CD8-positive, alpha-beta memory T cell (primary cell): ENCODE measurements around the gene SLC7A7. TPM values are rescaled to one million over a fixed set of nuclear protein-coding genes. Genes with fewer than 3 reads are reported as not detected.
"Not testable (repeated sequence)": the region's sequence is repeated elsewhere in the genome, so short reads cannot be mapped to it uniquely, and the experiment has no call there.

Experiments used
- CTCF ChIA-PET: fragments of 350-600 bp; sonication (Branson Sonifier 250); formaldehyde crosslinking; loops from one replicate; lab custom pipeline; 2021; ENCODE audit warnings: antibody characterized with exemption; lab: Charles Lee
- POLR2A ChIA-PET: fragments of 350-600 bp; sonication (Branson Sonifier 250); formaldehyde crosslinking; loops from one replicate; lab custom pipeline; 2021; ENCODE audit warnings: antibody characterized with exemption; lab: Charles Lee
- DNase-seq, 5 donors: peaks; one replicate each; pipeline versions ENCODE4 v3.0.0 to v3.0.0-alpha.2; 2020 to 2022; ENCODE audit warnings: mixed read lengths in 1 of 5
- H3K27ac ChIP-seq: one replicate; pipeline ENCODE4 v1.7.0; 2013; ENCODE audit warnings: low read depth, mild to moderate bottlenecking, low read length, moderate library complexity
- H3K27me3 ChIP-seq: 2 replicates; pipeline ENCODE4 v1.7.0; 2013; ENCODE audit warnings: low read length, mild to moderate bottlenecking; ENCODE audit not compliant: insufficient read depth, poor library complexity, severe bottlenecking
- H3K36me3 ChIP-seq: 2 replicates; pipeline ENCODE4 v1.7.0; 2013; ENCODE audit warnings: mild to moderate bottlenecking, low read length, moderate library complexity; ENCODE audit not compliant: insufficient read depth
- H3K4me1 ChIP-seq: 2 replicates; pipeline ENCODE4 v1.7.0; 2013; ENCODE audit warnings: mild to moderate bottlenecking, low read length, moderate library complexity; ENCODE audit not compliant: insufficient read depth
- H3K4me3 ChIP-seq: 2 replicates; pipeline ENCODE4 v1.7.0; 2013; ENCODE audit warnings: mild to moderate bottlenecking, low read length
- H3K9me3 ChIP-seq: 2 replicates; pipeline ENCODE4 v1.7.0; 2013; ENCODE audit warnings: mild to moderate bottlenecking, low read length
- H3K27ac Mint-ChIP-seq, 8 donors: one replicate each; pipeline ENCODE4 v1.8.0; 2020 to 2021; ENCODE audit warnings: mixed read lengths in 8 of 8, mild to moderate bottlenecking in 6 of 8, inconsistent platforms in 3 of 8, moderate library complexity in 3 of 8
- H3K27me3 Mint-ChIP-seq, 2 donors: one replicate each; pipeline ENCODE4 v1.8.0; 2020 to 2021; ENCODE audit warnings: mixed read lengths in 2 of 2, mild to moderate bottlenecking in 1 of 2, moderate library complexity in 1 of 2
- H3K36me3 Mint-ChIP-seq, 3 donors: one replicate each; pipeline ENCODE4 v1.8.0; 2020 to 2021; ENCODE audit warnings: mixed read lengths in 3 of 3, inconsistent platforms in 1 of 3, mild to moderate bottlenecking in 1 of 3
- H3K4me1 Mint-ChIP-seq, 3 donors: one replicate each; pipeline ENCODE4 v1.8.0; 2020 to 2021; ENCODE audit warnings: mixed read lengths in 3 of 3, inconsistent platforms in 1 of 3, mild to moderate bottlenecking in 1 of 3
- H3K4me3 Mint-ChIP-seq, 7 donors: one replicate each; pipeline ENCODE4 v1.8.0; 2020 to 2021; ENCODE audit warnings: mixed read lengths in 7 of 7, mild to moderate bottlenecking in 6 of 7, moderate library complexity in 4 of 7, inconsistent platforms in 2 of 7
- H3K9me3 Mint-ChIP-seq, 5 donors: one replicate each; pipeline ENCODE4 v1.8.0; 2020 to 2022; ENCODE audit warnings: mixed read lengths in 5 of 5, mild to moderate bottlenecking in 3 of 5, moderate library complexity in 2 of 5, inconsistent platforms in 1 of 5
- polyA plus RNA-seq: library from polyadenylated mRNA; unstranded; fragments of 300-500 nt; fragmentation: Illumina TruSeq; gene quantifications from one replicate; pipeline ENCODE4 v1.2.3, GENCODE V29; 2021
- total RNA-seq, 2 experiments: library from RNA; stranded (reverse); gene quantifications; one replicate each; pipeline ENCODE4 v1.2.3, GENCODE V29; 2021

Gene SLC7A7
- total and polyA plus RNA-seq, 3 experiments from 2014 or later, result 0.70 to 0.75 TPM; not detected in 1

- Histone ChIP-seq H3K4me1 (no peaks in the 10 kb centered on the region), H3K36me3 (no peaks in the 10 kb centered on the region), H3K27me3 (no peaks in the 10 kb centered on the region), H3K9me3 (no peaks in the 10 kb centered on the region), H3K4me3 (no peak overlapping the region), H3K27ac (no peak overlapping the region)
- peak overlapping the region in 1 of 8 donors; percentile 28 for H3K27ac Mint-ChIP-seq
- no peak for DNase-seq
- POLR2A ChIA-PET, result no interaction called here
- H3K9me3 Mint-ChIP-seq, result no peaks in the 10 kb centered on the region
- H3K4me3 Mint-ChIP-seq, result no peak overlapping the region
- peaks cover 18 to 42% of the 10 kb centered on the region in 2 donors for H3K27me3 Mint-ChIP-seq
- H3K4me1 Mint-ChIP-seq, result no peaks in the 10 kb centered on the region
- CTCF ChIA-PET, result no interaction called here
- H3K36me3 Mint-ChIP-seq, result peaks cover 0 to 2% (median 0%) of the 10 kb centered on the region in 3 donors
Measured at GRCh38 chr14:22793976-22794375, 21.3 kb downstream of the SLC7A7 start.

DNA sequence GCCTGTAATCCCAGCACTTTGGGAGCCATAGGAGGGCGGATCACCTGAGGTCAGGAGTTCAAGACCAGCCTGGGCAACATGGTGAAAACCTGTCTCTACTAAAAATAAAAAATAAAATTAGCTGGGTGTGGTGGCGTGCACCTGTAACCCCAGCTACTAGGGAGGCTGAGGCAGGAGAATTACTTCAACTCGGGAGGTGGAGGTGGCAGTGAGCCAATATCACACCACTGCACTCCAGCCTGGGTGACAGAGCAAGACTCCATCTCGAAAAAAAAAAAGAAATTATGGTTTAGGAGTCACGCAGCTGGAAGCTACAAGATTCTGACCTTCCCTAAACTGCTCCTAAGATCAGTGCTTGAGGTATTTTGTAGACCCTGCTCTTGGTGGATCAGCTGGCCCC, 21.7 kb downstream of the SLC7A7 start:
- H3K4me3 Mint-ChIP-seq, H3K36me3 Mint-ChIP-seq, H3K4me3 ChIP-seq, POLR2A ChIA-PET, DNase-seq, H3K4me1 ChIP-seq, H3K36me3 ChIP-seq, H3K9me3 ChIP-seq, H3K27ac ChIP-seq, CTCF ChIA-PET, H3K27me3 ChIP-seq, H3K4me1 Mint-ChIP-seq, H3K9me3 Mint-ChIP-seq, H3K27ac Mint-ChIP-seq: not testable (repeated sequence)
- peaks cover 13 to 37% of the 10 kb centered on the region in 2 donors for H3K27me3 Mint-ChIP-seq

DNA sequence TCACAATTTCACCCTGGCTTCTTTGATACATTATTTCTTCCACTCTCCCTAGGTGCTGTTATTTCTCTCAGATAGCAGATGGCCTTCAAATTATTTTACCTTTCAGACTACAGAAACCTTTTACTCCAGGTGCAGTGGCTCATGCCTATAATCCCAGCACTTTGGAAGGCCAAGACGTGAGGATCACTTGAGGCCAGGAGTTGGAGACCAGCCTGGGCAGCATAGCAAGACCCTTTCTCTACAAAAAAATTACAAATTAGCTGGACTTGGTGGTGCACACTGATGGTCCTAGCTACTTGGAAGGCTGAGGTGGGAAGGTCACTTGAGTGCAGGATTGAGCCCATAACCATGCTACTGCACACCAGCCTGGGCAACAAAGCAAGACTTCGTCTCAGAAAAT, 23.1 kb downstream of the SLC7A7 start:
- H3K4me3 ChIP-seq, result no peak overlapping the region
- Mint-ChIP-seq H3K27me3 (peaks cover 6 to 28% of the 10 kb centered on the region in 2 donors), H3K27ac (no peak overlapping the region), H3K36me3 (peaks cover 0 to 2% (median 0%) of the 10 kb centered on the region in 3 donors), H3K9me3 (no peaks in the 10 kb centered on the region), H3K4me3 (no peak overlapping the region), H3K4me1 (no peaks in the 10 kb centered on the region)
- H3K27ac ChIP-seq, result no peak overlapping the region
- POLR2A ChIA-PET, result no interaction called here
- no peaks in the 10 kb centered on the region for H3K4me1 ChIP-seq
- no peaks in the 10 kb centered on the region for H3K27me3 ChIP-seq
- no peaks in the 10 kb centered on the region for H3K36me3 ChIP-seq
- CTCF ChIA-PET, result no interaction called here
- DNase-seq, result no peak
- H3K9me3 ChIP-seq, result no peaks in the 10 kb centered on the region

DNA sequence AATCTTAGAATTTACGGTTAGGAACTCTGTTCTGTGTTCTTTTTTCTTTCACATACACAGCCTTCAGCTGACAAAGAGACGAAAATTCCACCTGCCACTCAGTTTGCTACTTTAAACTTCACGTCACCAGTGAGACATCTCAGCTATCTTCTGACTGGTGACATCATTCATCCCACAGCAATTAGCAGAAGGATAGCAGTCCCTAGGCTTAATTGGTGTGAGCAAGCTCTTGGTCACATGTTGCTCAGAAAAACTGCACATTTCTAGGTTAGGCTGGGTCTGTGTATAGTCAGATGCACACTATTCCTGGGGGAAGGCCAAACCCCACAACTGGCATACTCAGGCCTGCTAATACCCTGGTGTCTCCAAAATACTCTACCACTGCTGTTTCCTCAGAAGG, 23.9 kb downstream of the SLC7A7 start:
- DNase-seq, result no peak
- H3K27me3 Mint-ChIP-seq, result peaks cover 4 to 23% of the 10 kb centered on the region in 2 donors
- POLR2A ChIA-PET, result no interaction called here
- no peaks in the 10 kb centered on the region for H3K27me3 ChIP-seq
- no peak overlapping the region for H3K27ac Mint-ChIP-seq
- CTCF ChIA-PET, result interaction anchor here (1.2 kb wide), 1 partner anchor 62 kb away, joined by 4 read pairs; no protein-coding TSS in a partner anchor
- H3K9me3 ChIP-seq, result no peaks in the 10 kb centered on the region
- no peak overlapping the region for H3K4me3 ChIP-seq
- H3K27ac ChIP-seq, result no peak overlapping the region
- H3K36me3 Mint-ChIP-seq, result peaks cover 0 to 2% (median 0%) of the 10 kb centered on the region in 3 donors
- no peaks in the 10 kb centered on the region for H3K36me3 ChIP-seq
- H3K9me3 Mint-ChIP-seq, result no peaks in the 10 kb centered on the region
- H3K4me1 Mint-ChIP-seq, result no peaks in the 10 kb centered on the region
- H3K4me1 ChIP-seq, result no peaks in the 10 kb centered on the region
- H3K4me3 Mint-ChIP-seq, result no peak overlapping the region

DNA sequence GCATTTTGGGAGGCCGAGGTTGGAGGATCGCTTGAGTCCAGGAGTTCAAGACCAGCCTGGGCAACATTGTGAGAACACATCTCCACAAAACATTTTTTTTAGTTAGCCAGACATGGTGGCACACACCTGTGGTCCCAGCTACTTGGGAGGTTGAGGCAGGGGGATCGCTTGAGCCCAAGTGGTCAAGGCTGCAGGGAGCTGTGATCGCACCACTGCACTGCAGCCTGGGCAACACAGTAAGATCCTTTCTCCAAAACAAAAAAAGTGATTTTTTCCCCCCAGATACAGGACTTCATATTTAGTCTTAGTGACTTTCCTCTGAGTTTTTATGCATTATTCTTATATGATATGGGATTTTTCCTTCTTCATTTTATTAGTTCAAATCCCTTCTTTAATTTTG, 28.6 kb downstream of the SLC7A7 start:
- ChIA-PET CTCF (interaction anchor here (0.6 to 1.6 kb wide), 2 partner anchors 114 to 216 kb away, joined by 3 read pairs; no protein-coding TSS in a partner anchor), POLR2A (no interaction called here)
- Mint-ChIP-seq H3K27ac (no peak overlapping the region), H3K4me1 (no peaks in the 10 kb centered on the region), H3K36me3 (no peaks in the 10 kb centered on the region), H3K4me3 (no peak overlapping the region), H3K9me3 (no peaks in the 10 kb centered on the region), H3K27me3 (peaks cover 1 to 5% of the 10 kb centered on the region in 2 donors)
- Histone ChIP-seq H3K4me3 (no peak overlapping the region), H3K36me3 (no peaks in the 10 kb centered on the region), H3K4me1 (no peaks in the 10 kb centered on the region), H3K9me3 (no peaks in the 10 kb centered on the region), H3K27ac (no peak overlapping the region), H3K27me3 (no peaks in the 10 kb centered on the region)
- no peak for DNase-seq

- no peaks in the 10 kb centered on the region for H3K9me3 ChIP-seq
- no peaks in the 10 kb centered on the region for H3K9me3 Mint-ChIP-seq
- no peaks in the 10 kb centered on the region for H3K36me3 ChIP-seq
- H3K4me3 Mint-ChIP-seq, result no peak overlapping the region
- H3K4me3 ChIP-seq, result no peak overlapping the region
- ChIA-PET POLR2A (no interaction called here), CTCF (no interaction called here)
- H3K27me3 Mint-ChIP-seq, result peaks cover 0 to 1% of the 10 kb centered on the region in 2 donors
- peak overlapping the region in 2 of 8 donors; percentile 25 to 49 for H3K27ac Mint-ChIP-seq
- no peaks in the 10 kb centered on the region for H3K27me3 ChIP-seq
- H3K4me1 ChIP-seq, result no peaks in the 10 kb centered on the region
- no peaks in the 10 kb centered on the region for H3K36me3 Mint-ChIP-seq
- no peak for DNase-seq
- H3K27ac ChIP-seq, result no peak overlapping the region
- no peaks in the 10 kb centered on the region for H3K4me1 Mint-ChIP-seq
Measured at GRCh38 chr14:22781301-22781991, 33.8 kb downstream of the SLC7A7 start.

- Mint-ChIP-seq H3K4me3 (no peak overlapping the region), H3K36me3 (no peaks in the 10 kb centered on the region), H3K27ac (no peak overlapping the region), H3K4me1 (no peaks in the 10 kb centered on the region), H3K27me3 (peaks cover 0 to 1% of the 10 kb centered on the region in 2 donors), H3K9me3 (no peaks in the 10 kb centered on the region)
- CTCF ChIA-PET, result no interaction called here
- Histone ChIP-seq H3K4me3 (no peak overlapping the region), H3K9me3 (no peaks in the 10 kb centered on the region), H3K27ac (no peak overlapping the region), H3K27me3 (no peaks in the 10 kb centered on the region), H3K36me3 (no peaks in the 10 kb centered on the region), H3K4me1 (no peaks in the 10 kb centered on the region)
- POLR2A ChIA-PET, result no interaction called here
- DNase-seq, result no peak
Measured at GRCh38 chr14:22780941-22781300, 34.3 kb downstream of the SLC7A7 start.

- Histone ChIP-seq H3K27ac (no peak overlapping the region), H3K4me3 (no peak overlapping the region), H3K4me1 (no peaks in the 10 kb centered on the region), H3K9me3 (no peaks in the 10 kb centered on the region), H3K36me3 (no peaks in the 10 kb centered on the region), H3K27me3 (no peaks in the 10 kb centered on the region)
- H3K4me1 Mint-ChIP-seq, result no peaks in the 10 kb centered on the region
- H3K9me3 Mint-ChIP-seq, result no peaks in the 10 kb centered on the region
- H3K36me3 Mint-ChIP-seq, result peaks cover 0 to 1% (median 0%) of the 10 kb centered on the region in 3 donors
- H3K27ac Mint-ChIP-seq, result no peak overlapping the region
- peaks cover 0 to 1% of the 10 kb centered on the region in 2 donors for H3K27me3 Mint-ChIP-seq
- POLR2A ChIA-PET, result no interaction called here
- no peak overlapping the region for H3K4me3 Mint-ChIP-seq
- no peak for DNase-seq
- CTCF ChIA-PET, result no interaction called here
Measured at GRCh38 chr14:22780105-22780679, 35.0 kb downstream of the SLC7A7 start.
